H9 (cell line): Measurements from ENCODE around the gene COL4A1. TPM values are rescaled to one million over a fixed set of nuclear protein-coding genes. Genes with fewer than 3 reads are reported as not detected.

Experiments used
- DNase-seq: peaks from one replicate; pipeline ENCODE4 v3.0.0-alpha.2; 2017
- H2AFZ ChIP-seq: one replicate; pipeline ENCODE4 v1.6.1; 2013; ENCODE audit warnings: mild to moderate bottlenecking, low read length, control low read depth, moderate library complexity
- H2AK5ac ChIP-seq: 2 replicates; pipeline ENCODE4 v1.6.1; 2013; ENCODE audit warnings: low read length, control low read depth, mixed read lengths; ENCODE audit not compliant: insufficient read length
- H2BK120ac ChIP-seq: one replicate; pipeline ENCODE4 v1.6.1; 2013; ENCODE audit warnings: low read depth, mild to moderate bottlenecking, low read length, control low read depth, inconsistent platforms; ENCODE audit not compliant: poor library complexity, severe bottlenecking
- H2BK12ac ChIP-seq: 2 replicates; pipeline ENCODE4 v1.6.1; 2013; ENCODE audit warnings: low read length, control low read depth, mixed read lengths, low read depth; ENCODE audit not compliant: insufficient read length
- H2BK15ac ChIP-seq: 2 replicates; pipeline ENCODE4 v1.6.1; 2013; ENCODE audit warnings: low read depth, low read length, control low read depth
- H2BK20ac ChIP-seq: one replicate; pipeline ENCODE4 v1.6.1; 2013; ENCODE audit warnings: low read depth, mild to moderate bottlenecking, low read length, control low read depth, inconsistent platforms; ENCODE audit not compliant: poor library complexity, severe bottlenecking
- H2BK5ac ChIP-seq: 2 replicates; pipeline ENCODE4 v1.6.1; 2013; ENCODE audit warnings: low read length, control low read depth, mixed read lengths; ENCODE audit not compliant: insufficient read length
- H3K14ac ChIP-seq: 2 replicates; pipeline ENCODE4 v1.6.1; 2013; ENCODE audit warnings: low read length, control low read depth; ENCODE audit not compliant: insufficient read depth
- H3K18ac ChIP-seq: 2 replicates; pipeline ENCODE4 v1.6.1; 2013; ENCODE audit warnings: low read depth, mild to moderate bottlenecking, mixed read lengths, low read length, control low read depth; ENCODE audit not compliant: insufficient read length
- H3K23ac ChIP-seq: 2 replicates; pipeline ENCODE4 v1.6.1; 2013; ENCODE audit warnings: low read length, control low read depth, mixed read lengths, low read depth; ENCODE audit not compliant: insufficient read length
- H3K23me2 ChIP-seq: 2 replicates; pipeline ENCODE4 v1.6.1; 2013; ENCODE audit warnings: low read depth, mild to moderate bottlenecking, mixed read lengths, low read length, control low read depth; ENCODE audit not compliant: insufficient read length, poor library complexity, severe bottlenecking
- H3K27ac ChIP-seq: 2 replicates; pipeline ENCODE4 v1.5.1; 2013; ENCODE audit warnings: low read length, control low read depth, mixed read lengths, low read depth; ENCODE audit not compliant: insufficient read length
- H3K27me3 ChIP-seq: 2 replicates; pipeline ENCODE4 v1.6.1; 2013; ENCODE audit warnings: low read length, control low read depth, inconsistent platforms; ENCODE audit not compliant: insufficient read depth
- H3K4ac ChIP-seq: 2 replicates; pipeline ENCODE4 v1.6.1; 2013; ENCODE audit warnings: low read depth, mild to moderate bottlenecking, control low read depth, inconsistent platforms, low read length, moderate library complexity
- H3K4me1 ChIP-seq: 2 replicates; pipeline ENCODE4 v1.6.1; 2013; ENCODE audit warnings: low read length, control low read depth, inconsistent platforms; ENCODE audit not compliant: insufficient read depth
- H3K4me2 ChIP-seq: 2 replicates; pipeline ENCODE4 v1.6.1; 2013; ENCODE audit warnings: low read length, control low read depth, mixed read lengths; ENCODE audit not compliant: insufficient read length, insufficient read depth
- H3K56ac ChIP-seq: 2 replicates; pipeline ENCODE4 v1.6.1; 2013; ENCODE audit warnings: low read depth, mild to moderate bottlenecking, mixed read lengths, low read length, control low read depth; ENCODE audit not compliant: insufficient read length
- H3K79me1 ChIP-seq: 2 replicates; pipeline ENCODE4 v1.6.1; 2013; ENCODE audit warnings: low read depth, mild to moderate bottlenecking, moderate library complexity, low read length, control low read depth, inconsistent platforms; ENCODE audit not compliant: insufficient read depth, poor library complexity, severe bottlenecking
- H3K79me2 ChIP-seq: 2 replicates; pipeline ENCODE4 v1.6.1; 2013; ENCODE audit warnings: low read length, control low read depth, inconsistent platforms; ENCODE audit not compliant: insufficient read depth
- H3K9ac ChIP-seq: 2 replicates; pipeline ENCODE4 v1.6.1; 2013; ENCODE audit warnings: low read length, control low read depth, mixed read lengths; ENCODE audit not compliant: insufficient read length; ENCODE audit errors: extremely low read depth
- H3K9me3 ChIP-seq: one replicate; pipeline ENCODE4 v1.6.1; 2013; ENCODE audit warnings: low read depth, low read length, inconsistent platforms; ENCODE audit not compliant: control insufficient read depth
- H3T11ph ChIP-seq: one replicate; pipeline ENCODE4 v1.6.1; 2013; ENCODE audit warnings: mild to moderate bottlenecking, low read length, control low read depth, inconsistent platforms
- H4K20me1 ChIP-seq: one replicate; pipeline ENCODE4 v1.6.1; 2013; ENCODE audit not compliant: control insufficient read depth, insufficient read length, insufficient read depth
- H4K5ac ChIP-seq: 2 replicates; pipeline ENCODE4 v1.6.1; 2013; ENCODE audit warnings: low read depth, mild to moderate bottlenecking, mixed read lengths, low read length, control low read depth; ENCODE audit not compliant: insufficient read length
- H4K8ac ChIP-seq: replicated peaks from 2 replicates; pipeline ENCODE4 v1.6.1; 2013; ENCODE audit warnings: low read length, control low read depth, mixed read lengths, low read depth; ENCODE audit not compliant: insufficient read length
- H4K91ac ChIP-seq: 2 replicates; pipeline ENCODE4 v1.6.1; 2013; ENCODE audit warnings: low read depth, mild to moderate bottlenecking, moderate library complexity, mixed read lengths, low read length, control low read depth; ENCODE audit not compliant: insufficient read length
- H3K27ac Mint-ChIP-seq, 3 experiments: 2 replicates in 2 of 3; 3 replicates in 1 of 3; pipeline ENCODE4 v1.8.0; 2020 to 2021; ENCODE audit warnings: mixed read lengths in 3 of 3, mild to moderate bottlenecking in 1 of 3, moderate library complexity in 1 of 3
- H3K27me3 Mint-ChIP-seq: 2 replicates; pipeline ENCODE4 v1.8.0; 2021; ENCODE audit warnings: low read depth, mild to moderate bottlenecking, moderate library complexity, mixed read lengths
- H3K36me3 Mint-ChIP-seq, 3 experiments: 2 replicates in 2 of 3; 3 replicates in 1 of 3; pipeline ENCODE4 v1.8.0; 2020 to 2021; ENCODE audit warnings: low read depth in 3 of 3, mixed read lengths in 3 of 3; ENCODE audit not compliant: insufficient read depth in 1 of 3
- H3K4me1 Mint-ChIP-seq, 2 experiments: 2 replicates each; pipeline ENCODE4 v1.8.0; 2020; ENCODE audit warnings: mixed read lengths in 2 of 2
- H3K4me3 Mint-ChIP-seq, 2 experiments: 2 replicates in 1 of 2; 3 replicates in 1 of 2; pipeline ENCODE4 v1.8.0; 2020 to 2021; ENCODE audit warnings: mild to moderate bottlenecking in 2 of 2, mixed read lengths in 2 of 2, moderate library complexity in 1 of 2
- H3K9me3 Mint-ChIP-seq, 2 experiments: 2 replicates in 1 of 2; 3 replicates in 1 of 2; pipeline ENCODE4 v1.8.0; 2020; ENCODE audit warnings: mild to moderate bottlenecking in 2 of 2, mixed read lengths in 2 of 2, moderate library complexity in 1 of 2
- CTCF ChIP-seq: fragments of 200-600 bp; sonication (generic); conservative IDR thresholded peaks from 3 replicates; pipeline ENCODE4 v1.8.0; 2021; ENCODE audit warnings: antibody characterized with exemption, mild to moderate bottlenecking
- WGBS: extraction: QIAGEN DNeasy Blood & Tissue Kit; methylation state at CpG from one replicate; pipeline ENCODE4 v1.1.7; 2013; ENCODE audit warnings: missing lambda C conversion rate, low lambda C conversion rate, mixed read lengths; ENCODE audit not compliant: insufficient read length; ENCODE audit errors: extremely low coverage; 5-methylcytosine and 5-hydroxymethylcytosine counted together
- total RNA-seq: library from RNA; stranded (reverse); gene quantifications from 2 replicates; pipeline ENCODE4 v1.2.1, GENCODE V29; 2021

Gene COL4A1
- total RNA-seq, 1 experiment from 2014 or later, result 73.1 TPM

GRCh38 chr13:110194451-110194850 is 112.5 kb downstream of the COL4A1 start:
- H3T11ph ChIP-seq, result no peak overlapping the region
- Mint-ChIP-seq H3K4me3 (no peak overlapping the region), H3K27me3 (peaks cover 2% of the 10 kb centered on the region; the same call in 1 of the 2 replicates), H3K27ac (no peak overlapping the region), H3K36me3 (peaks cover 0 to 26% (median 10%) of the 10 kb centered on the region in 3 experiments; a peak in 5 of 7 replicates), H3K9me3 (peaks cover 0 to 3% of the 10 kb centered on the region in 2 experiments; a peak in 1 of 5 replicates), H3K4me1 (peaks cover 5 to 6% of the 10 kb centered on the region in 2 experiments; a peak in 3 of 4 replicates)
- H3K27ac ChIP-seq, result no peak overlapping the region
- no peak overlapping the region for H4K8ac ChIP-seq
- no peaks in the 10 kb centered on the region for H3K79me1 ChIP-seq
- H2BK20ac ChIP-seq, result no peak overlapping the region
- H4K91ac ChIP-seq, result no peak overlapping the region
- TF ChIP-seq CTCF, result no peak
- H3K23me2 ChIP-seq, result no peaks in the 10 kb centered on the region
- no peaks in the 10 kb centered on the region for H4K20me1 ChIP-seq
- no CpG with 5 or more reads among the region's 8 CpGs for WGBS
- no peak overlapping the region for H2BK5ac ChIP-seq
- no peak overlapping the region for H2AFZ ChIP-seq
- no peak overlapping the region for H2BK12ac ChIP-seq
- no peak overlapping the region for H3K9ac ChIP-seq
- no peak overlapping the region for H3K18ac ChIP-seq
- no peak overlapping the region for H3K4me2 ChIP-seq
- H3K27me3 ChIP-seq, result no peaks in the 10 kb centered on the region
- H3K23ac ChIP-seq, result no peak overlapping the region
- H2AK5ac ChIP-seq, result no peak overlapping the region
- H3K79me2 ChIP-seq, result no peaks in the 10 kb centered on the region
- H4K5ac ChIP-seq, result no peak overlapping the region
- no peak overlapping the region for H3K14ac ChIP-seq
- no peak overlapping the region for H2BK120ac ChIP-seq
- no peak overlapping the region for H2BK15ac ChIP-seq
- no peaks in the 10 kb centered on the region for H3K9me3 ChIP-seq
- DNase-seq, result no peak
- H3K4ac ChIP-seq, result no peak overlapping the region
- no peaks in the 10 kb centered on the region for H3K4me1 ChIP-seq
- no peak overlapping the region for H3K56ac ChIP-seq
